MCF 10A (cell line): ENCODE data around the gene EYA3. TPM values are rescaled to one million over a fixed set of nuclear protein-coding genes. Genes with fewer than 3 reads are reported as not detected.

Experiments used
- BruUV-seq: library from RNA; stranded (reverse); fragments of 400-500 nt; replicated peaks from 2 replicates; lab custom pipeline; 2021; lab: Mats Ljungman, UMichigan
- CTCF ChIA-PET: fragments of 300-600 bp; sonication (Branson Sonifier 250); formaldehyde crosslinking; extraction: SDS; loops from one replicate; lab custom pipeline; 2021; ENCODE audit warnings: antibody characterized with exemption, inconsistent platforms; lab: Yijun Ruan, JAX
- POLR2A ChIA-PET: fragments of 300-600, 350-650 bp; sonication (Branson Sonifier 250); formaldehyde crosslinking; extraction: SDS; loops from one replicate; lab custom pipeline; 2020; ENCODE audit warnings: antibody characterized with exemption, inconsistent platforms; lab: Yijun Ruan, JAX
- DNase-seq: peaks from one replicate; pipeline ENCODE4 v3.0.0-alpha.2; 2018; ENCODE audit not compliant: unreplicated experiment
- H3K27ac Mint-ChIP-seq: one replicate; pipeline ENCODE4 v1.8.0; 2022; ENCODE audit warnings: mild to moderate bottlenecking, low read depth, mixed read lengths; ENCODE audit not compliant: unreplicated experiment
- H3K27me3 Mint-ChIP-seq: one replicate; pipeline ENCODE4 v1.8.0; 2022; ENCODE audit warnings: mixed read lengths; ENCODE audit not compliant: insufficient read depth, unreplicated experiment
- H3K36me3 Mint-ChIP-seq: one replicate; pipeline ENCODE4 v1.8.0; 2022; ENCODE audit warnings: mild to moderate bottlenecking, moderate library complexity, mixed read lengths; ENCODE audit not compliant: insufficient read depth, unreplicated experiment
- H3K4me1 Mint-ChIP-seq: one replicate; pipeline ENCODE4 v1.8.0; 2022; ENCODE audit warnings: mixed read lengths; ENCODE audit not compliant: insufficient read depth, unreplicated experiment
- H3K4me3 Mint-ChIP-seq: one replicate; pipeline ENCODE4 v1.8.0; 2022; ENCODE audit warnings: mild to moderate bottlenecking, moderate library complexity, mixed read lengths; ENCODE audit not compliant: unreplicated experiment
- H3K9me3 Mint-ChIP-seq: one replicate; pipeline ENCODE4 v1.8.0; 2022; ENCODE audit warnings: mixed read lengths; ENCODE audit not compliant: unreplicated experiment
- intact Hi-C: fragments of 100-400 bp; cut with micrococcal nuclease; formaldehyde crosslinking; loops from 2 replicates; pipeline ENCODE4 v1.14.1; 2022
- total RNA-seq: library from RNA; stranded (reverse); gene quantifications from 2 replicates; pipeline ENCODE4 v1.2.3, GENCODE V29; 2022
- TF ChIP-seq, protein P1 (sequence below): fragments of 200-600 bp; IDR thresholded peaks from one replicate; pipeline ENCODE4 v1.8.0; 2022; ENCODE audit warnings: antibody characterized with exemption, mild to moderate bottlenecking; ENCODE audit not compliant: unreplicated experiment

The EYA3 gene
- total RNA-seq, 1 experiment from 2014 or later: 14.4 TPM

DNA sequence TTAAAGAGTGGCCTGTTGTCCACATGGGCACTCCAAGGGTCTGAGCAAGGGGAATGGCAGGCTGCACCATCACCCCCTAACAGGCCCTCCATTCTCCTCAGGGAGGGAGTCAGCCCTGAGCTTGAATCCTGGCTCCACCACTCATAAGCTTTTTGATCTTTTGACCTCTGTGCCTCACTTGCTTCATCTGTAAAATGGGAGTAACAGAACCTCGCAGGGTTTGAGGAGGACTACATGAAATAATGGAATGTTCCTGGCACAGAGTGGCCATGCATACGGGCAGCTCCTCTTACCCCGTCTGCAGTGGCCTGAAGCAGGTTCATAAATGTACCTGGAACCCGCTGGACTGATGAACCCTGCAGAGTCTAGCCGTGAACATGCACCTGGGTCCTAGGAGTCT, 130.8 kb downstream of the EYA3 start:
- Mint-ChIP-seq H3K4me1 (peaks cover 15% of the 10 kb centered on the region), H3K36me3 (peaks cover 2% of the 10 kb centered on the region), H3K27ac (no peak overlapping the region), H3K9me3 (no peaks in the 10 kb centered on the region), H3K4me3 (no peak overlapping the region), H3K27me3 (no peaks in the 10 kb centered on the region)
- TF ChIP-seq, protein P1, sequence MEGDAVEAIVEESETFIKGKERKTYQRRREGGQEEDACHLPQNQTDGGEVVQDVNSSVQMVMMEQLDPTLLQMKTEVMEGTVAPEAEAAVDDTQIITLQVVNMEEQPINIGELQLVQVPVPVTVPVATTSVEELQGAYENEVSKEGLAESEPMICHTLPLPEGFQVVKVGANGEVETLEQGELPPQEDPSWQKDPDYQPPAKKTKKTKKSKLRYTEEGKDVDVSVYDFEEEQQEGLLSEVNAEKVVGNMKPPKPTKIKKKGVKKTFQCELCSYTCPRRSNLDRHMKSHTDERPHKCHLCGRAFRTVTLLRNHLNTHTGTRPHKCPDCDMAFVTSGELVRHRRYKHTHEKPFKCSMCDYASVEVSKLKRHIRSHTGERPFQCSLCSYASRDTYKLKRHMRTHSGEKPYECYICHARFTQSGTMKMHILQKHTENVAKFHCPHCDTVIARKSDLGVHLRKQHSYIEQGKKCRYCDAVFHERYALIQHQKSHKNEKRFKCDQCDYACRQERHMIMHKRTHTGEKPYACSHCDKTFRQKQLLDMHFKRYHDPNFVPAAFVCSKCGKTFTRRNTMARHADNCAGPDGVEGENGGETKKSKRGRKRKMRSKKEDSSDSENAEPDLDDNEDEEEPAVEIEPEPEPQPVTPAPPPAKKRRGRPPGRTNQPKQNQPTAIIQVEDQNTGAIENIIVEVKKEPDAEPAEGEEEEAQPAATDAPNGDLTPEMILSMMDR: no peak
- no TSS peak for BruUV-seq
- DNase-seq: no peak
- POLR2A ChIA-PET: interaction anchor here (1.0 kb wide), 1 partner anchor 10 kb away, joined by 3 read pairs; no protein-coding TSS in a partner anchor
- CTCF ChIA-PET: interaction anchor here (0.5 kb wide), 1 partner anchor 186 kb away, joined by 3 read pairs; no protein-coding TSS in a partner anchor
- intact Hi-C loops: loop anchor here (5.0 kb wide), 1 partner anchor 100 kb away; no protein-coding TSS in a partner anchor

DNA sequence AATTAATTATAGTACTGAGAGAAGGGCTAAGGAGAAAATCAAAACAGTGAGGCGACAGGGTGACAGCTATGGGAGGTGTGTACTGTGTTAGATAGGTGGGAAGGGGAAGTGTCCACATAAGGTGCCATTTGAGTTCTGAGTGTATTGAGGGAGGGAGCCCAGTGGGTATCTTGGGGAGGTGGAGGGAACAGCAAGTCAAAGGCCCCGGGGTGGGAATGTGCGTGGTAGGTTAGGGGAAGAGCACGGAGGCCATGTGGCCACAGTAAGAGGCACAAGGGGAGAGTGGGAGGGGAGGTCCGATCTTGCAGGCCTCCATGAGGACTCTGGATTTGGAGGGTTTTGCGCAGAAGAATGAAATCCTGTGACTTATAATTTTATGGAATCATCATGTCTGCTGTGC, 131.6 kb downstream of the EYA3 start:
- TF ChIP-seq, protein P1: no peak
- H3K9me3 Mint-ChIP-seq: no peaks in the 10 kb centered on the region
- no peaks in the 10 kb centered on the region for H3K36me3 Mint-ChIP-seq
- H3K4me1 Mint-ChIP-seq: peaks cover 11% of the 10 kb centered on the region
- CTCF ChIA-PET: no interaction called here
- intact Hi-C loops: loop anchor here (5.0 kb wide), 1 partner anchor 99 kb away; no protein-coding TSS in a partner anchor
- no TSS peak for BruUV-seq
- H3K4me3 Mint-ChIP-seq: no peak overlapping the region
- no peak overlapping the region for H3K27ac Mint-ChIP-seq
- POLR2A ChIA-PET: interaction anchor here (1.0 kb wide), 1 partner anchor 11 kb away, joined by 3 read pairs; no protein-coding TSS in a partner anchor
- no peak for DNase-seq
- H3K27me3 Mint-ChIP-seq: no peaks in the 10 kb centered on the region

DNA sequence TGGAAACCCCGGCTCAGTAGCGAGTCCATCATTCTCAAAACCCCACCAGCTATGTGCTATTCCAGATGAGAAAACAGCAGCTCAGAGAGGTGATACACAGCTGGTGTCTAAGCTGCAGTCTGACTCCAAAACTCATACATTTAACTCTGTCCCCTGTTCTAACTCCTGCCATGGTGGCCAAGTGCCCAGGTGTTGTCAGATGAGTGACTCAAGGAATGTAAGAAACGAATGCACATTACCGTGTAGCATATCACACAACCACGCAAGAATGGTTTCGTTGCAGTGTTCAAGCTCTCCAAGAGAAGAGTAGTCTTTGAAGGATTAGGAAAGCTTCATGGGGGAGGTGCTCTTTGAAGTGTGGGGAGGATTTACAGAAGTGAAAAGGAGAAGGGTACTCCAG, 133.3 kb downstream of the EYA3 start:
- no peak overlapping the region for H3K4me3 Mint-ChIP-seq
- intact Hi-C loops: loop anchor here (5.0 kb wide), 1 partner anchor 98 kb away; no protein-coding TSS in a partner anchor
- H3K27me3 Mint-ChIP-seq: no peaks in the 10 kb centered on the region
- no peak overlapping the region for H3K27ac Mint-ChIP-seq
- TF ChIP-seq, protein P1: no peak
- H3K4me1 Mint-ChIP-seq: no peaks in the 10 kb centered on the region
- H3K9me3 Mint-ChIP-seq: no peaks in the 10 kb centered on the region
- no peak for DNase-seq
- H3K36me3 Mint-ChIP-seq: no peaks in the 10 kb centered on the region
- POLR2A ChIA-PET: interaction anchor here (0.9 to 1.5 kb wide), 2 partner anchors 11 to 80 kb away, joined by 3 to 4 read pairs; no protein-coding TSS in a partner anchor
- CTCF ChIA-PET: interaction anchor here (1.0 kb wide), 1 partner anchor 13 kb away, joined by 5 read pairs; no protein-coding TSS in a partner anchor
- BruUV-seq: no TSS peak

DNA sequence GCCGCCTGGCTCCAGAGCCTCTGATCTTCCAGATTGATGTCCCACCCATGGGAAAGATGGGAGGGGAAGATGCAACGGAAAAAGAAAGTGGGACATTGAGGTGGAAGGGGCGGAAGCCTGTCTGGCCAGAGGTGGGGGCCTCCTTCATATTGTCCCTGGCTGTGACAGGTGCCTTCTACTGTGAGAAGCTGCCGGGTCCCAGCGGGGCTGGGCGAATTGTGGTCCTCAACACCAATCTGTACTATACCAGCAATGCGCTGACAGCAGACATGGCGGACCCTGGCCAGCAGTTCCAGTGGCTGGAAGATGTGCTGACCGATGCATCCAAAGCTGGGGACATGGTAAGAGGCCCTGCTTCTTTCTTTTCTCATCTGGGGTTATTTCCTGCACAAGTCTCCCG, 134.2 kb downstream of the EYA3 start:
- intact Hi-C loops: no loop called here
- no peaks in the 10 kb centered on the region for H3K27me3 Mint-ChIP-seq
- DNase-seq: no peak
- no peaks in the 10 kb centered on the region for H3K9me3 Mint-ChIP-seq
- H3K4me3 Mint-ChIP-seq: no peak overlapping the region
- H3K4me1 Mint-ChIP-seq: no peaks in the 10 kb centered on the region
- CTCF ChIA-PET: interaction anchor here (0.7 kb wide), 1 partner anchor 285 kb away, joined by 3 read pairs; no protein-coding TSS in a partner anchor
- BruUV-seq: no TSS peak
- TF ChIP-seq, protein P1: no peak
- H3K27ac Mint-ChIP-seq: no peak overlapping the region
- POLR2A ChIA-PET: interaction anchor here (1.5 kb wide), 1 partner anchor 79 kb away, joined by 3 read pairs; no protein-coding TSS in a partner anchor
- H3K36me3 Mint-ChIP-seq: no peaks in the 10 kb centered on the region
